Measurements from ENCODE around the gene MED10. TPM values are rescaled to one million over a fixed set of nuclear protein-coding genes. Genes with fewer than 3 reads are reported as not detected.

The MED10 gene
- total and polyA plus RNA-seq, 2 of the 4 experiments (the other 2 are of a cell fraction) = 9.1 to 60.0 TPM

GRCh38 chr5:6393596-6394194 is 15.3 kb upstream of the MED10 start:
- CTCF ChIA-PET = no interaction called here
- TF ChIP-seq NFE2L2 (IDR thresholded peaks at IDR 0.05; ENCODE audit: low read depth, low read length) (no peak), MAFK (IDR thresholded peaks at IDR 0.05; ENCODE audit: low read depth, low read length) (no peak), CTCF (conservative IDR thresholded peaks at IDR 0.05; ENCODE audit: low read depth, low read length) (no peak), MXI1 (IDR thresholded peaks at IDR 0.05; ENCODE audit: borderline replicate concordance, low read depth, low read length) (no peak), MAZ (IDR thresholded peaks at IDR 0.05; ENCODE audit: borderline replicate concordance, low read depth, low read length) (no peak), SMC3 (IDR thresholded peaks at IDR 0.05; ENCODE audit: low read depth, low read length) (no peak), CHD1 (IDR thresholded peaks at IDR 0.05; ENCODE audit: low read depth, low read length) (no peak), ELK1 (IDR thresholded peaks at IDR 0.05; ENCODE audit: borderline replicate concordance, low read depth, low read length) (no peak), BHLHE40 (IDR thresholded peaks at IDR 0.05; ENCODE audit: low read depth, low read length) (no peak), RAD21 (IDR thresholded peaks at IDR 0.05; ENCODE audit: low read length) (no peak), POLR2A (IDR thresholded peaks at IDR 0.05; ENCODE audit: low read depth, low read length) (no peak)

More at GRCh38 chr5:6393596-6394194, 15.3 kb upstream of the MED10 start:
- no CpG with 5 or more reads among the region's 2 CpGs for WGBS, 2 experiments (ENCODE audit: extremely low coverage in 2 of 2, insufficient read length in 1 of 2)
- Histone ChIP-seq H3K4me1 (ENCODE audit: control insufficient read depth, insufficient read depth, low read length) (no peaks in the 10 kb centered on the region), H2BK120ac (ENCODE audit: low read depth, low read length) (no peak overlapping the region), H4K5ac (ENCODE audit: low read depth, low read length) (no peak overlapping the region), H3K4me3 (ENCODE audit: insufficient read depth, low read depth, low read length) (no peak overlapping the region), H2BK5ac (ENCODE audit: low read depth, low read length, poor library complexity, severe bottlenecking) (no peak overlapping the region), H4K91ac (ENCODE audit: insufficient read depth, low read depth, low read length) (no peak overlapping the region), H3K9ac (ENCODE audit: low read depth, low read length) (no peak overlapping the region), H3K56ac (ENCODE audit: extremely low read depth, insufficient read depth, low read length) (no peak overlapping the region), H3K4ac (ENCODE audit: low read depth, low read length) (no peak overlapping the region), H3K9me1 (ENCODE audit: insufficient read depth, low read length) (no peaks in the 10 kb centered on the region), H3K27me3 (ENCODE audit: control insufficient read depth, insufficient read depth, low read length) (peaks cover 4% of the 10 kb centered on the region), H2AK5ac (ENCODE audit: low read depth, low read length) (no peak overlapping the region), H2AK9ac (replicated peaks; ENCODE audit: low read depth, low read length, poor library complexity) (no peak overlapping the region), H3K9me3 (ENCODE audit: control insufficient read depth, insufficient read depth, low read length) (no peaks in the 10 kb centered on the region), H3K14ac (replicated peaks; ENCODE audit: low read depth, low read length) (no peak overlapping the region), H3K27ac (ENCODE audit: insufficient read depth, low read length) (no peak overlapping the region), H2BK15ac (ENCODE audit: low read depth, low read length) (no peak overlapping the region), H3K23ac (ENCODE audit: low read depth, low read length) (no peak overlapping the region), H4K8ac (ENCODE audit: low read depth in 2 of 2, low read length in 2 of 2) (no peak overlapping the region), H3K36me3 (ENCODE audit: control insufficient read depth, insufficient read depth, low read length) (no peaks in the 10 kb centered on the region), H3K18ac (ENCODE audit: low read depth, low read length) (no peak overlapping the region), H3K4me2 (ENCODE audit: low read depth, low read length) (no peak overlapping the region), H2AFZ (replicated peaks; ENCODE audit: low read length, poor library complexity) (no peak overlapping the region), H4K20me1 (ENCODE audit: insufficient read depth, low read length) (no peaks in the 10 kb centered on the region), H3K79me1 (ENCODE audit: low read depth in 1 of 2, low read length in 2 of 2) (no peaks in the 10 kb centered on the region), H2BK20ac (ENCODE audit: low read depth, low read length) (no peak overlapping the region)
- intact Hi-C loops (cut with micrococcal nuclease) = no loop called here
- no peak for DNase-seq
- in situ Hi-C loops (cut with MboI; ENCODE audit: low sequenced_read_pairs) = no loop called here
- no TSS peak for BruUV-seq (replicated peaks)
- POLR2A ChIA-PET (ENCODE audit: unreplicated experiment) = no interaction called here
- dilution Hi-C loops (cut with HindIII; ENCODE audit: low sequenced_read_pairs, unreplicated experiment) = no loop called here
- no peak for ATAC-seq (ENCODE audit: low read depth)

Data from IMR-90 (cell line).